HepG2 (cell line): ENCODE results near the gene ACAP3. TPM values are rescaled to one million over a fixed set of nuclear protein-coding genes. Genes with fewer than 3 reads are reported as not detected.

Source experiments
- CENPX ChIP-seq: sonication (generic); formaldehyde crosslinking; IDR thresholded peaks from 2 replicates; pipeline ENCODE4 v1.9.0; 2021; ENCODE audit warnings: mild to moderate bottlenecking, missing genetic modification reagents, moderate library complexity
- KDM5B ChIP-seq: sonication (generic); formaldehyde crosslinking; IDR thresholded peaks from 2 replicates; pipeline ENCODE4 v1.4.0; 2020; ENCODE audit warnings: missing genetic modification reagents, mild to moderate bottlenecking, borderline replicate concordance
- KLF12 ChIP-seq: sonication (generic); formaldehyde crosslinking; IDR thresholded peaks from 2 replicates; pipeline ENCODE4 v1.4.0; 2020; ENCODE audit warnings: missing genetic modification reagents, borderline replicate concordance
- NAIF1 ChIP-seq: sonication (generic); formaldehyde crosslinking; IDR thresholded peaks from 2 replicates; pipeline ENCODE4 v1.5.0; 2020; ENCODE audit warnings: mild to moderate bottlenecking, missing genetic modification reagents, borderline replicate concordance
- NBN ChIP-seq: fragments of 450-650 bp; conservative IDR thresholded peaks from 2 replicates; pipeline ENCODE4 v1.6.1; 2017
- NFIC ChIP-seq: IDR thresholded peaks from 2 replicates; pipeline ENCODE4 v1.6.1; 2012; ENCODE audit warnings: mild to moderate bottlenecking, low read length, inconsistent platforms
- PAWR ChIP-seq: sonication (generic); formaldehyde crosslinking; IDR thresholded peaks from 2 replicates; pipeline ENCODE4 v1.4.0; 2020; ENCODE audit warnings: missing genetic modification reagents, mild to moderate bottlenecking, borderline replicate concordance
- SALL1 ChIP-seq: sonication (generic); formaldehyde crosslinking; IDR thresholded peaks from 2 replicates; pipeline ENCODE4 v1.8.0; 2022; ENCODE audit warnings: mild to moderate bottlenecking, missing genetic modification reagents
- TAF1 ChIP-seq: sonication (generic); formaldehyde crosslinking; IDR thresholded peaks from 2 replicates; pipeline ENCODE4 v1.4.0; 2020; ENCODE audit warnings: missing genetic modification reagents
- ZFP36L1 ChIP-seq: sonication (generic); formaldehyde crosslinking; IDR thresholded peaks from 2 replicates; pipeline ENCODE4 v1.8.0; 2022; ENCODE audit warnings: mild to moderate bottlenecking, missing genetic modification reagents, moderate library complexity
- ZFY ChIP-seq: sonication (generic); formaldehyde crosslinking; IDR thresholded peaks from 2 replicates; pipeline ENCODE4 v1.4.0; 2020; ENCODE audit warnings: missing genetic modification reagents
- ZNF17 ChIP-seq: sonication (generic); formaldehyde crosslinking; IDR thresholded peaks from 2 replicates; pipeline ENCODE4 v1.5.0; 2020; ENCODE audit warnings: mild to moderate bottlenecking, missing genetic modification reagents
- ZNF30 ChIP-seq: sonication (generic); formaldehyde crosslinking; IDR thresholded peaks from 2 replicates; pipeline ENCODE4 v1.5.0; 2020; ENCODE audit warnings: mild to moderate bottlenecking, missing genetic modification reagents
- ZNF563 ChIP-seq: sonication (generic); formaldehyde crosslinking; IDR thresholded peaks from 2 replicates; pipeline ENCODE4 v1.8.0; 2022; ENCODE audit warnings: mild to moderate bottlenecking, moderate library complexity, missing genetic modification reagents
- ZNF773 ChIP-seq: sonication (generic); formaldehyde crosslinking; IDR thresholded peaks from 2 replicates; pipeline ENCODE4 v1.4.0; 2020; ENCODE audit warnings: missing genetic modification reagents, borderline replicate concordance
- ZNF775 ChIP-seq: sonication (generic); formaldehyde crosslinking; IDR thresholded peaks from 2 replicates; pipeline ENCODE4 v1.4.0; 2020; ENCODE audit warnings: missing genetic modification reagents, mild to moderate bottlenecking, moderate library complexity, borderline replicate concordance
- ZNF850 ChIP-seq: sonication (generic); formaldehyde crosslinking; conservative IDR thresholded peaks from 2 replicates; pipeline ENCODE4 v1.9.0; 2021; ENCODE audit warnings: mild to moderate bottlenecking, missing genetic modification reagents
- polyA plus RNA-seq, 8 experiments: library from polyadenylated mRNA; depleted of rRNA in 3 of 8; stranded (reverse) in 7 of 8; unstranded in 1 of 8; fragments of >200 nt; fragmentation: Illumina TruSeq in 4 of 8; extraction: Trizol in 4 of 8; gene quantifications; 2 replicates each; pipeline versions ENCODE4 v1.2.1 to v1.2.3, GENCODE V29; 2011 to 2016; ENCODE audit warnings: low read depth in 4 of 8, missing spikeins in 1 of 8, mixed read lengths in 1 of 8; ENCODE audit not compliant: insufficient read depth in 1 of 8
- total RNA-seq, 5 experiments: library from RNA; depleted of rRNA; stranded (reverse); fragments of >200 nt; fragmentation: Illumina TruSeq; extraction: Trizol; gene quantifications; 2 replicates each; pipeline ENCODE4 v1.2.3, GENCODE V29; 2016; ENCODE audit warnings: low read depth in 1 of 5
- TF ChIP-seq, protein P1 (sequence below): sonication (generic); formaldehyde crosslinking; IDR thresholded peaks from 2 replicates; pipeline ENCODE4 v1.4.0; 2020; ENCODE audit warnings: mild to moderate bottlenecking, missing genetic modification reagents
- TF ChIP-seq, protein P2 (sequence below): sonication (generic); formaldehyde crosslinking; IDR thresholded peaks from 2 replicates; pipeline ENCODE4; 2020; ENCODE audit warnings: missing genetic modification reagents, mild to moderate bottlenecking, borderline replicate concordance
- TF ChIP-seq, protein P3 (sequence below): sonication (generic); formaldehyde crosslinking; IDR thresholded peaks from 2 replicates; pipeline ENCODE4 v1.8.1; 2023; ENCODE audit warnings: mild to moderate bottlenecking, missing genetic modification reagents
- TF ChIP-seq, protein P4 (sequence below): sonication (generic); formaldehyde crosslinking; IDR thresholded peaks from 2 replicates; pipeline ENCODE4 v1.5.0; 2020; ENCODE audit warnings: missing genetic modification reagents
- TF ChIP-seq, protein P5 (sequence below): sonication (generic); formaldehyde crosslinking; IDR thresholded peaks from 2 replicates; pipeline ENCODE4 v1.4.0; 2020; ENCODE audit warnings: missing genetic modification reagents

The ACAP3 gene
- total and polyA plus RNA-seq, 2 of the 13 experiments (the other 11 are each of a cell fraction or from before 2014, with no cell fraction given), result 29.4 to 50.8 TPM

DNA sequence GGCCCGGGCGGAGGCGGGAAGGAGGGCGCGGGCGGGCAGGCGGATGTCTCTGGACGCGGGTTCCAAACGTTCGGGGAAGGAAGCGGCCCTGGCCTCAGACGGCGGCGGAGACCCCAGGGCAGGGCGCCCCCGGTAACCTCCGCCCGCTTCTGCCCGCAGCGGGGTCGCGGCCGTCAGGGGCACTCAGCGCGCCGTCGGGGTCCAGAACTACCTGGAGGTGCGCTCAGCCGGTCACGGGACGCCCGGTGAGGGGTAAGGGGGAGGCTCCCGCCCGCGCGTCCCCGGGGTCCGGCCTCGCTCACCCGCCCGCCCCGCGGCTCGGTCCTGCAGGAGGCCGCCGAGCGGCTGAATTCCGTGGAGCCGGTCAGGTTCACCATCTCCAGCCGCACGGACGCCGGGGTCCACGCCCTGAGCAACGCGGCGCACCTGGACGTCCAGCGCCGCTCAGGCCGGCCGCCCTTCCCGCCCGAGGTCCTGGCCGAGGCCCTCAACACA is 1.1 kb upstream of the ACAP3 start (continued):
- TF ChIP-seq, protein P1, sequence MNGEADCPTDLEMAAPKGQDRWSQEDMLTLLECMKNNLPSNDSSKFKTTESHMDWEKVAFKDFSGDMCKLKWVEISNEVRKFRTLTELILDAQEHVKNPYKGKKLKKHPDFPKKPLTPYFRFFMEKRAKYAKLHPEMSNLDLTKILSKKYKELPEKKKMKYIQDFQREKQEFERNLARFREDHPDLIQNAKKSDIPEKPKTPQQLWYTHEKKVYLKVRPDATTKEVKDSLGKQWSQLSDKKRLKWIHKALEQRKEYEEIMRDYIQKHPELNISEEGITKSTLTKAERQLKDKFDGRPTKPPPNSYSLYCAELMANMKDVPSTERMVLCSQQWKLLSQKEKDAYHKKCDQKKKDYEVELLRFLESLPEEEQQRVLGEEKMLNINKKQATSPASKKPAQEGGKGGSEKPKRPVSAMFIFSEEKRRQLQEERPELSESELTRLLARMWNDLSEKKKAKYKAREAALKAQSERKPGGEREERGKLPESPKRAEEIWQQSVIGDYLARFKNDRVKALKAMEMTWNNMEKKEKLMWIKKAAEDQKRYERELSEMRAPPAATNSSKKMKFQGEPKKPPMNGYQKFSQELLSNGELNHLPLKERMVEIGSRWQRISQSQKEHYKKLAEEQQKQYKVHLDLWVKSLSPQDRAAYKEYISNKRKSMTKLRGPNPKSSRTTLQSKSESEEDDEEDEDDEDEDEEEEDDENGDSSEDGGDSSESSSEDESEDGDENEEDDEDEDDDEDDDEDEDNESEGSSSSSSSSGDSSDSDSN (CRISPR knock-in tag), result peak; percentile 59; the same call in 1 of the 2 replicates
- TF ChIP-seq NAIF1 (CRISPR knock-in tag) (no peak), KDM5B (CRISPR knock-in tag) (0 out of 2 replicates have a peak, but pooled peaks have one; percentile 12), NFIC (no peak), CENPX (no peak), ZNF30 (CRISPR knock-in tag) (no peak), TAF1 (CRISPR knock-in tag) (peak; percentile 16; the same call in 1 of the 2 replicates), ZNF850 (CRISPR knock-in tag) (0 out of 2 replicates have a peak, but pooled peaks have one; percentile 17), SALL1 (CRISPR knock-in tag) (no peak), KLF12 (CRISPR knock-in tag) (no peak), ZNF773 (CRISPR knock-in tag) (no peak), ZNF775 (no peak), ZNF563 (CRISPR knock-in tag) (0 out of 2 replicates have a peak, but pooled peaks have one; percentile 57), ZNF17 (CRISPR knock-in tag) (no peak), NBN (no peak), PAWR (CRISPR knock-in tag) (no peak), ZFY (CRISPR knock-in tag) (peak; percentile 12; the same call in 1 of the 2 replicates), ZFP36L1 (CRISPR knock-in tag) (no peak)
- TF ChIP-seq, protein P2, sequence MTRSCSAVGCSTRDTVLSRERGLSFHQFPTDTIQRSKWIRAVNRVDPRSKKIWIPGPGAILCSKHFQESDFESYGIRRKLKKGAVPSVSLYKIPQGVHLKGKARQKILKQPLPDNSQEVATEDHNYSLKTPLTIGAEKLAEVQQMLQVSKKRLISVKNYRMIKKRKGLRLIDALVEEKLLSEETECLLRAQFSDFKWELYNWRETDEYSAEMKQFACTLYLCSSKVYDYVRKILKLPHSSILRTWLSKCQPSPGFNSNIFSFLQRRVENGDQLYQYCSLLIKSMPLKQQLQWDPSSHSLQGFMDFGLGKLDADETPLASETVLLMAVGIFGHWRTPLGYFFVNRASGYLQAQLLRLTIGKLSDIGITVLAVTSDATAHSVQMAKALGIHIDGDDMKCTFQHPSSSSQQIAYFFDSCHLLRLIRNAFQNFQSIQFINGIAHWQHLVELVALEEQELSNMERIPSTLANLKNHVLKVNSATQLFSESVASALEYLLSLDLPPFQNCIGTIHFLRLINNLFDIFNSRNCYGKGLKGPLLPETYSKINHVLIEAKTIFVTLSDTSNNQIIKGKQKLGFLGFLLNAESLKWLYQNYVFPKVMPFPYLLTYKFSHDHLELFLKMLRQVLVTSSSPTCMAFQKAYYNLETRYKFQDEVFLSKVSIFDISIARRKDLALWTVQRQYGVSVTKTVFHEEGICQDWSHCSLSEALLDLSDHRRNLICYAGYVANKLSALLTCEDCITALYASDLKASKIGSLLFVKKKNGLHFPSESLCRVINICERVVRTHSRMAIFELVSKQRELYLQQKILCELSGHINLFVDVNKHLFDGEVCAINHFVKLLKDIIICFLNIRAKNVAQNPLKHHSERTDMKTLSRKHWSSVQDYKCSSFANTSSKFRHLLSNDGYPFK, result no peak
- TF ChIP-seq, protein P3, sequence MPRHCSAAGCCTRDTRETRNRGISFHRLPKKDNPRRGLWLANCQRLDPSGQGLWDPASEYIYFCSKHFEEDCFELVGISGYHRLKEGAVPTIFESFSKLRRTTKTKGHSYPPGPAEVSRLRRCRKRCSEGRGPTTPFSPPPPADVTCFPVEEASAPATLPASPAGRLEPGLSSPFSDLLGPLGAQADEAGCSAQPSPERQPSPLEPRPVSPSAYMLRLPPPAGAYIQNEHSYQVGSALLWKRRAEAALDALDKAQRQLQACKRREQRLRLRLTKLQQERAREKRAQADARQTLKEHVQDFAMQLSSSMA (CRISPR knock-in tag), result no peak
- TF ChIP-seq, protein P4, sequence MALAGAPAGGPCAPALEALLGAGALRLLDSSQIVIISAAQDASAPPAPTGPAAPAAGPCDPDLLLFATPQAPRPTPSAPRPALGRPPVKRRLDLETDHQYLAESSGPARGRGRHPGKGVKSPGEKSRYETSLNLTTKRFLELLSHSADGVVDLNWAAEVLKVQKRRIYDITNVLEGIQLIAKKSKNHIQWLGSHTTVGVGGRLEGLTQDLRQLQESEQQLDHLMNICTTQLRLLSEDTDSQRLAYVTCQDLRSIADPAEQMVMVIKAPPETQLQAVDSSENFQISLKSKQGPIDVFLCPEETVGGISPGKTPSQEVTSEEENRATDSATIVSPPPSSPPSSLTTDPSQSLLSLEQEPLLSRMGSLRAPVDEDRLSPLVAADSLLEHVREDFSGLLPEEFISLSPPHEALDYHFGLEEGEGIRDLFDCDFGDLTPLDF (CRISPR knock-in tag), result no peak; the same call in 1 of the 2 replicates
- TF ChIP-seq, protein P5, sequence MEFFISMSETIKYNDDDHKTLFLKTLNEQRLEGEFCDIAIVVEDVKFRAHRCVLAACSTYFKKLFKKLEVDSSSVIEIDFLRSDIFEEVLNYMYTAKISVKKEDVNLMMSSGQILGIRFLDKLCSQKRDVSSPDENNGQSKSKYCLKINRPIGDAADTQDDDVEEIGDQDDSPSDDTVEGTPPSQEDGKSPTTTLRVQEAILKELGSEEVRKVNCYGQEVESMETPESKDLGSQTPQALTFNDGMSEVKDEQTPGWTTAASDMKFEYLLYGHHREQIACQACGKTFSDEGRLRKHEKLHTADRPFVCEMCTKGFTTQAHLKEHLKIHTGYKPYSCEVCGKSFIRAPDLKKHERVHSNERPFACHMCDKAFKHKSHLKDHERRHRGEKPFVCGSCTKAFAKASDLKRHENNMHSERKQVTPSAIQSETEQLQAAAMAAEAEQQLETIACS (CRISPR knock-in tag), result peak; percentile 18; the same call in 1 of the 2 replicates
